LNCaP clone FGC (cell line): Measurements from ENCODE around the gene KRTAP21-2.

Experiments used
- DNase-seq: peaks from one replicate; pipeline ENCODE4 v3.0.0-alpha.2; 2011; ENCODE audit warnings: low read depth
- H3K4me3 ChIP-seq: 2 replicates; pipeline ENCODE4 v1.5.1; 2011; ENCODE audit warnings: mild to moderate bottlenecking, low read depth, low read length, control low read depth
- CTCF ChIP-seq: IDR thresholded peaks from 2 replicates; pipeline ENCODE4 v1.5.1; 2012; ENCODE audit warnings: mild to moderate bottlenecking; ENCODE audit not compliant: control insufficient read depth, insufficient read depth; ENCODE audit errors: extremely low read depth

KRTAP21-2 gene

GRCh38 chr21:30740462-30740861, 6.6 kb downstream of the KRTAP21-2 start:
- no peak for DNase-seq
- no peak overlapping the region for H3K4me3 ChIP-seq
- TF ChIP-seq CTCF: no peak

GRCh38 chr21:30733026-30733425, 14.0 kb downstream of the KRTAP21-2 start:
- no peak overlapping the region for H3K4me3 ChIP-seq

GRCh38 chr21:30726726-30727125, 20.3 kb downstream of the KRTAP21-2 start:
- no peak overlapping the region for H3K4me3 ChIP-seq
- TF ChIP-seq CTCF: no peak
- DNase-seq: no peak

More at GRCh38 chr21:30733026-30733425, 14.0 kb downstream of the KRTAP21-2 start:
- peak; percentile 68 for TF ChIP-seq CTCF
- peak; percentile 30 for DNase-seq

GRCh38 chr21:30719401-30719800, 27.7 kb downstream of the KRTAP21-2 start:
- no peak for DNase-seq
- H3K4me3 ChIP-seq: no peak overlapping the region
- no peak for TF ChIP-seq CTCF

GRCh38 chr21:30718239-30718909, 28.7 kb downstream of the KRTAP21-2 start, which contains the start of gene KRTAP21-3:
TSS of gene KRTAP21-3 (minus strand) at chr21:30718777. CDS start at chr21:30718759, 18 bp downstream.
- no peak for DNase-seq
- TF ChIP-seq CTCF: no peak
- no peak within 1 kb of the TSS for H3K4me3 ChIP-seq

- H3K4me3 ChIP-seq: no peak overlapping the region
- no peak for TF ChIP-seq CTCF
- DNase-seq: no peak
Measured at GRCh38 chr21:30717105-30717504, 30.0 kb downstream of the KRTAP21-2 start.

GRCh38 chr21:30714946-30715345, 32.1 kb downstream of the KRTAP21-2 start:
- no peak overlapping the region for H3K4me3 ChIP-seq
- no peak for TF ChIP-seq CTCF
- no peak for DNase-seq
